ENCODE measurements around the gene MUC4. TPM values are rescaled to one million over a fixed set of nuclear protein-coding genes. Genes with fewer than 3 reads are reported as not detected.

Gene MUC4
- total and polyA plus RNA-seq, 2 of the 4 experiments (the other 2 are of a cell fraction), result not detected

GRCh38 chr3:195818301-195818700, 6.6 kb upstream of the MUC4 start:
- ChIA-PET CTCF (no interaction called here), POLR2A (ENCODE audit: unreplicated experiment) (no interaction called here)
- H3K9me1 ChIP-seq (ENCODE audit: insufficient read depth, low read length), result no peaks in the 10 kb centered on the region
- no peak overlapping the region for H2BK120ac ChIP-seq (ENCODE audit: low read depth, low read length)
- H2AFZ ChIP-seq (replicated peaks; ENCODE audit: low read length, poor library complexity), result no peak overlapping the region
- no peak overlapping the region for H2BK5ac ChIP-seq (ENCODE audit: low read depth, low read length, poor library complexity, severe bottlenecking)
- in situ Hi-C loops (cut with MboI; ENCODE audit: low sequenced_read_pairs), result no loop called here
- H3K4me1 ChIP-seq (ENCODE audit: control insufficient read depth, insufficient read depth, low read length), result no peaks in the 10 kb centered on the region
- H3K27ac ChIP-seq (ENCODE audit: insufficient read depth, low read length), result no peak overlapping the region
- no peak overlapping the region for H3K9ac ChIP-seq (ENCODE audit: low read depth, low read length)
- dilution Hi-C loops (cut with HindIII; ENCODE audit: low sequenced_read_pairs, unreplicated experiment), result no loop called here
- no peak overlapping the region for H4K91ac ChIP-seq (ENCODE audit: insufficient read depth, low read depth, low read length)
- H3K27me3 ChIP-seq (ENCODE audit: control insufficient read depth, insufficient read depth, low read length), result peaks cover 32% of the 10 kb centered on the region
- H3K23ac ChIP-seq (ENCODE audit: low read depth, low read length), result no peak overlapping the region
- H3K4me3 ChIP-seq (ENCODE audit: insufficient read depth, low read depth, low read length), result no peak overlapping the region
- no peak for TF ChIP-seq MXI1 (IDR thresholded peaks at IDR 0.05; ENCODE audit: borderline replicate concordance, low read depth, low read length)
- no peak overlapping the region for H2BK15ac ChIP-seq (ENCODE audit: low read depth, low read length)
- DNase-seq (no peak), ATAC-seq (ENCODE audit: low read depth) (no peak)
- no peak overlapping the region for H3K14ac ChIP-seq (replicated peaks; ENCODE audit: low read depth, low read length)
- H3K36me3 ChIP-seq (ENCODE audit: control insufficient read depth, insufficient read depth, low read length), result no peaks in the 10 kb centered on the region
- H4K20me1 ChIP-seq (ENCODE audit: insufficient read depth, low read length), result no peaks in the 10 kb centered on the region
- no peaks in the 10 kb centered on the region for H3K9me3 ChIP-seq (ENCODE audit: control insufficient read depth, insufficient read depth, low read length)
- H4K5ac ChIP-seq (ENCODE audit: low read depth, low read length), result no peak overlapping the region
- H3K79me1 ChIP-seq (ENCODE audit: low read depth in 1 of 2, low read length in 2 of 2), result no peaks in the 10 kb centered on the region
- intact Hi-C loops (cut with micrococcal nuclease), result no loop called here
- H2AK9ac ChIP-seq (replicated peaks; ENCODE audit: low read depth, low read length, poor library complexity), result no peak overlapping the region
- no peak overlapping the region for H2BK20ac ChIP-seq (ENCODE audit: low read depth, low read length)
- no TSS peak for BruUV-seq (replicated peaks)
- H3K4me2 ChIP-seq (ENCODE audit: low read depth, low read length), result no peak overlapping the region
- H2AK5ac ChIP-seq (ENCODE audit: low read depth, low read length), result no peak overlapping the region
- H3K56ac ChIP-seq (ENCODE audit: extremely low read depth, insufficient read depth, low read length), result no peak overlapping the region
- 91% methylated on average over 10 of the region's 21 CpGs; no CpG with 5 or more reads in 1 of the 2 experiments for WGBS, 2 experiments (ENCODE audit: extremely low coverage in 2 of 2, insufficient read length in 1 of 2)
- H3K4ac ChIP-seq (ENCODE audit: low read depth, low read length), result no peak overlapping the region
- H4K8ac ChIP-seq (ENCODE audit: low read depth in 2 of 2, low read length in 2 of 2), result no peak overlapping the region
- no peak overlapping the region for H3K18ac ChIP-seq (ENCODE audit: low read depth, low read length)

Measured in IMR-90 (cell line).